Activated T-cell treated with anti-CD3 and anti-CD28 coated beads, Interleukin-2, amount 50 U/mL, for 4 hours (primary cell): ENCODE data around the gene NDUFS2. TPM values are rescaled to one million over a fixed set of nuclear protein-coding genes. Genes with fewer than 3 reads are reported as not detected.

Source experiments
- ATAC-seq, 2 donors: fragments of 200-7000 bp; cut with Tn5 transposase; one replicate each; pipeline ENCODE4 v1.10.0; 2021
- DNase-seq: peaks from one replicate; pipeline ENCODE4 v3.0.0-alpha.2; 2020
- H3K27me3 Mint-ChIP-seq: one replicate; pipeline ENCODE4 v1.8.0; 2021; ENCODE audit warnings: low read depth, mixed read lengths
- H3K36me3 Mint-ChIP-seq: one replicate; pipeline ENCODE4 v1.8.0; 2022; ENCODE audit warnings: mixed read lengths; ENCODE audit not compliant: insufficient read depth
- H3K4me1 Mint-ChIP-seq: one replicate; pipeline ENCODE4 v1.8.0; 2021; ENCODE audit warnings: low read depth, mixed read lengths
- H3K4me3 Mint-ChIP-seq: one replicate; pipeline ENCODE4 v1.8.0; 2021; ENCODE audit warnings: mild to moderate bottlenecking, moderate library complexity, mixed read lengths
- H3K9me3 Mint-ChIP-seq: one replicate; pipeline ENCODE4 v1.8.0; 2021; ENCODE audit warnings: mixed read lengths
- total RNA-seq, 3 donors: library from RNA; stranded (reverse); gene quantifications; one replicate each; pipeline ENCODE4 v1.2.1, GENCODE V29; 2021

NDUFS2 gene
- total RNA-seq, 3 donors from 2014 or later, result 70.7 to 80.5 (median 73.2) TPM

DNA sequence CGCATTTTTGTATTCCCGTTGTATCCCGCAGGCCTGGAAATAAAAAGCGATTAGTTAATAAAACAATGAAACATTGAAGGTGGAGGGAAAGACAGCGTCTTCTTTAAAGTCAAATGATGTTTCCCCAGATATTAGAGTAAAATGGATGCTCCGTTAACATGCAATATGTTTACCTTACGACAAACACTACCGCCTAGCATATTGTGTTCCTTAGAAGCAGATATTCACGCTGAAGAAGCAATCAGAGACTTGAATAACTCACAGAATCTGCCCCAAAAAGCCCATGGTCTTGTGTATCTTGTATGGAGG is 24.3 kb upstream of the NDUFS2 start:
- Mint-ChIP-seq H3K27me3 (no peaks in the 10 kb centered on the region), H3K36me3 (peaks cover 18% of the 10 kb centered on the region), H3K9me3 (no peaks in the 10 kb centered on the region), H3K4me1 (peaks cover 70% of the 10 kb centered on the region), H3K4me3 (peak overlapping the region; percentile 94)
- DNase-seq, result no peak
- ATAC-seq, result no peak

DNA sequence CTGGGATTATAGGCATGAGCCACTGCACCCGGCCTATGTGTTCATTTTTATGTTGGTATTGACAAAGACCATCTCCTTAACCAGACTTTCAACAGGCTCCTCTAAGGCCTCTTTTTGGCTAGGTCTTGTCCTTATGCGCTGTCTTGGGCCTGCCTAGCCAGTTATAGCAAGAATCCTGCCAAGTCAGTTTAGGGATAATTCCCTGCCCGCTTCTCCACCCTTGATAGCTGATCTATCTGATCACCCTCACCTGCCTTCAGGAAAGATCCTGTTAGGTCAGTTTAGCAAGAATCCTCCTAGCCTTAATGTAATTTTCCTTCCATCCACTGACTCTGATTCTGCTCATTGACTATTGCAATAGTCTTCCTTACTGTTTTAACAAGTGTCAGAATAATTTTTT is 22.5 kb upstream of the NDUFS2 start:
- Mint-ChIP-seq H3K4me1 (peaks cover 78% of the 10 kb centered on the region), H3K4me3 (no peak overlapping the region), H3K9me3 (no peaks in the 10 kb centered on the region), H3K27me3 (no peaks in the 10 kb centered on the region), H3K36me3 (peaks cover 4% of the 10 kb centered on the region)
- DNase-seq (no peak), ATAC-seq (no peak)

DNA sequence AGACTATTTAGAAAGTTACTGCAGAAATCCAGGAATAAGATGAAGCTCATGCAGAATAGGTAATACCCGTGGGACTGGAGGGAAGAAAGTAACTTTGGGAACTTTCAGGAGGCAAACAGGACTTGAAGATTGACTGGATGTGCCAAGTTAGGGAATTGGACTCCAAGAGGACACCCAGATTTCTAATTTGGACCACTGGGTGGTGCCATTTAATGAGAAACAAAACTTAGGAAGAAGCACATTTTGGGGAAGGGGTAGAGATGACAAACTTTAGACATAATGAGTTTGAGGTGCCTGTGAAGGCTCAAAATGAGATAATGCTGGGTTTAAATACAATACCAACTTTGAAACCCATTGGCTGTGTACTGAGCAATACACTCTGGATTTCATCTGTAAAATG is 21.5 kb upstream of the NDUFS2 start:
- peaks cover 79% of the 10 kb centered on the region for H3K4me1 Mint-ChIP-seq
- DNase-seq, result no peak

DNA sequence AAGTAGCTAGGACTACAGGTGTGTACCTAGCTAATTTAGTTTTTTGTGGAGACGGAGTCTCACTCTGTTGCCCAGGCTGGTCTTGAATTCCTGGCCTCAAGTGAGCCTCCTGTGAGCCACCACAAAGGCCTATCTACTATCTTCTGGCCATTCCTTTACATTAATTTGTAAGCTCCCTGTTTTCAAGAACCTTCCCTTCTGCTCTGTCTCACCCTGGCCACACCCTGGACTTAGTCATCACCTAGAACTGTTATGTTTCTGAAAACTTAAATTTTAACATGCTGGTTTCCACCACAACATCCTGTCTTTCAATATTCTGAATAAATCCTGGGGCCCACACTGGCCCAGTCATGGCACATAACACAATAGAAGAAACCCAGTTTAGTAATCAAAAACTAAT is 20.0 kb upstream of the NDUFS2 start:
- H3K4me3 Mint-ChIP-seq, result peak overlapping the region; percentile 43
- DNase-seq (peak; percentile 49), ATAC-seq (peak; percentile 74 to 78)
- no peaks in the 10 kb centered on the region for H3K9me3 Mint-ChIP-seq
- H3K36me3 Mint-ChIP-seq, result peaks cover 2% of the 10 kb centered on the region
- no peaks in the 10 kb centered on the region for H3K27me3 Mint-ChIP-seq
- peaks cover 83% of the 10 kb centered on the region for H3K4me1 Mint-ChIP-seq

More for the DNA sequence above, 21.5 kb upstream of the NDUFS2 start:
- Mint-ChIP-seq H3K4me3 (no peak overlapping the region), H3K9me3 (no peaks in the 10 kb centered on the region), H3K27me3 (no peaks in the 10 kb centered on the region), H3K36me3 (peaks cover 2% of the 10 kb centered on the region)
- ATAC-seq, result no peak

DNA sequence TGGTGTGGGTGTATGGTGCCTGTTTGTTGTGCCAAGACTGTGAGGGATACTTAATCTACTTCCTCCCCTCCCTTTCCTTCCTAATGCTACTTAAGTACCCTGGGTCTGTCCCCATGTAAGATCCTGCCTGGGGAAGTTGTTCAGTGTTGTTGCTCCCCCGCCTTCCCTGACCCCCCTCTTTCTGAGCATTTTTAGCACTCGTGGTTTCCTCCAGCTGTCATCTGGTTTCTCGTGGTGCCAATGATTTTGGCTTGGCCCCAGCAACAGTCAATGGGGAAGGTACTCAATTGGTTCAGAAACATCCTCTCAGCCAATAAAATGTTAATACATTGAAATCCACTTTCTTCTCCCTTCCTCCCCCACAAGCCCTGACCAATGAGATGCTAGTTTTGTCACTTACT is 16.9 kb upstream of the NDUFS2 start:
- ATAC-seq, result peak; percentile 44 to 61
- peak; percentile 51 for DNase-seq
- Mint-ChIP-seq H3K4me3 (peak overlapping the region; percentile 64), H3K36me3 (no peaks in the 10 kb centered on the region), H3K27me3 (no peaks in the 10 kb centered on the region), H3K4me1 (peaks cover 83% of the 10 kb centered on the region), H3K9me3 (no peaks in the 10 kb centered on the region)

DNA sequence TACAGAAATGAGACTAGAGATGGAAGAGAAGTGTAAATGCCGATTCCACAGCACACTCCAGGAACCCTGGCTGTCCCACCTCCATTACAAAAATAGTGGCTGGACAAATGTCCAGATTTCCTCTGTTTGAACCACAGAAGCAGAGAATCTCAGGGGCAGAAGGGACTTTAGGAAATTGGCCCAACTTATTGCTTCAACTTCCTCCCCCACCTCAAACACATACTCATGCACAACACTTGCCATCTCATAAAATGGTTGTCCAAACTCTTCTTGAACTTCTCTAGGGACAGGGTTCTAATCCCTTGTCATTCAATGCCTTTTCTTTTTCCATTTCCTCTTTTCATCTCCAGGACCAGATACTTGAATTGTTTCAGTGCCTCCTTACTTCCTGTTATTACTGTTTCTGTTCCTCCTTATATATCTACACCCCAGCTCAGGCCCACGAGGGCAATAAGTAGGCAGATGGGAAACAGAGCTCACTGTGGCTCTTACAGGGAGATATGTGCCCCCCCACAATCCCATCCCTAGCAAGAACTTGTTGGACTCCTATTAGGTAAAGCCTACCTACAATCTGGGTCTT is 16.3 kb upstream of the NDUFS2 start:
- Mint-ChIP-seq H3K36me3 (no peaks in the 10 kb centered on the region), H3K27me3 (no peaks in the 10 kb centered on the region), H3K4me1 (peaks cover 77% of the 10 kb centered on the region), H3K9me3 (no peaks in the 10 kb centered on the region), H3K4me3 (peak overlapping the region; percentile 64)
- ATAC-seq (no peak), DNase-seq (no peak)

DNA sequence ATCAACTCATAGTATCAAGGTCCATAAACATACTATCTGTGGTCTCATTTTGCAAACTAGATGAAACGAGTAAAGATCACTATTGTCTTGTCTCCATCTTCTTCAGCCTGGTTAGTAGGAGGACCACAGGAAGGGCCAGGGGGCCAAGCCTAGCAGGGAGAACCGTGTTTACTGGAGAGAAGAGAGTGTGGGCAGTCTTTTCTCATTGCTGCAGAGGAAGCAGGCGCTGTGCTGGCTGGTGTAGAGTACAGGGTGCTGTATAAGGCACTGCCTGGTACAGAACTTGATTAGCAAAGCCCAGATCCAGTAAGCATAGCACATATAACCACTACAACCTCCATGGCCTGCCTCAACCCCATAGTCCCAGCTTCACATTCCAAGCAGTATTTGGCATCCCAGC is 14.9 kb upstream of the NDUFS2 start:
- H3K36me3 Mint-ChIP-seq, result no peaks in the 10 kb centered on the region
- peaks cover 68% of the 10 kb centered on the region for H3K4me1 Mint-ChIP-seq
- no peak overlapping the region for H3K4me3 Mint-ChIP-seq
- no peaks in the 10 kb centered on the region for H3K9me3 Mint-ChIP-seq
- DNase-seq (no peak), ATAC-seq (no peak)
- H3K27me3 Mint-ChIP-seq, result no peaks in the 10 kb centered on the region

DNA sequence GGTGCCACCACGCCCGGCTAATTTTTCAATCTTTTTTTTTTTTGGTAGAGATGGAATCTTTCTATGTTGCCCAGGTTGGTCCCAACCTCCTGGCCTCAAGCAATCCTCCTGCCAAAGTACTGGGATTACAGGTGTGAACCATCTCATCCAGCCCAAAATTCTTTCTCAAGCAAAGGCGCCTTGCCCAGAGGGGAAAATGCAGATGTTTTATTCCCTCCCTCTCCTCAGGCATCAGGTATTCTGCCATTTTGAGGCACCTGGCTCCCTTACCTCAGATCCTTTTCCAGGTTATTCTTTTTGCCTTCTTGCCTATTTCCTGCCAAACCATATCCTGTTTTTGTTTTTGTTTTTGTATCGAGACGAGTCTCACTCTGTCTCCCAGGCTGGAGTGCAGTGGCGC is 13.8 kb upstream of the NDUFS2 start:
- DNase-seq (no peak), ATAC-seq (no peak)
- H3K9me3 Mint-ChIP-seq, result no peaks in the 10 kb centered on the region
- H3K4me3 Mint-ChIP-seq, result no peak overlapping the region
- H3K27me3 Mint-ChIP-seq, result no peaks in the 10 kb centered on the region
- H3K4me1 Mint-ChIP-seq, result peaks cover 66% of the 10 kb centered on the region
- H3K36me3 Mint-ChIP-seq, result no peaks in the 10 kb centered on the region

DNA sequence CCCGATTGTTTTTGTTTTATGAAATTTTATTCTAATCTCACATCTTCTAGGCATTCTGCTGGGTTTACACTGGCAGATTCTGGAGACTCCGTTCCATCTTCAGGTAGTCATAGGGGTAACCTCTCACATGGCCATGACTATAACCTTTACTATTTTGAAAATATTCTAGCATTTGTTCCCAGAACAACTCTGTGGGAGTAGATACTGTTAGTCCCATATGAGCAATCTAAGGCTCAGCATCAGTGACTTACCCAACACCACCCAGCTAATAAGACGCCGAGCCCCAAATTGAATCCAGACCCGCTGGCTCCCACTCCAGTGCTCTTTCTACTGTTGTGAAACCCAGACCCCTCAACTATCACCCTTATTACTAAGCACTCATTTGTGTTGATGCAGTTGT is 13.1 kb upstream of the NDUFS2 start:
- DNase-seq, result no peak
- H3K36me3 Mint-ChIP-seq, result no peaks in the 10 kb centered on the region
- H3K9me3 Mint-ChIP-seq, result no peaks in the 10 kb centered on the region
- no peaks in the 10 kb centered on the region for H3K27me3 Mint-ChIP-seq
- peaks cover 60% of the 10 kb centered on the region for H3K4me1 Mint-ChIP-seq
- ATAC-seq, result no peak
- H3K4me3 Mint-ChIP-seq, result no peak overlapping the region

DNA sequence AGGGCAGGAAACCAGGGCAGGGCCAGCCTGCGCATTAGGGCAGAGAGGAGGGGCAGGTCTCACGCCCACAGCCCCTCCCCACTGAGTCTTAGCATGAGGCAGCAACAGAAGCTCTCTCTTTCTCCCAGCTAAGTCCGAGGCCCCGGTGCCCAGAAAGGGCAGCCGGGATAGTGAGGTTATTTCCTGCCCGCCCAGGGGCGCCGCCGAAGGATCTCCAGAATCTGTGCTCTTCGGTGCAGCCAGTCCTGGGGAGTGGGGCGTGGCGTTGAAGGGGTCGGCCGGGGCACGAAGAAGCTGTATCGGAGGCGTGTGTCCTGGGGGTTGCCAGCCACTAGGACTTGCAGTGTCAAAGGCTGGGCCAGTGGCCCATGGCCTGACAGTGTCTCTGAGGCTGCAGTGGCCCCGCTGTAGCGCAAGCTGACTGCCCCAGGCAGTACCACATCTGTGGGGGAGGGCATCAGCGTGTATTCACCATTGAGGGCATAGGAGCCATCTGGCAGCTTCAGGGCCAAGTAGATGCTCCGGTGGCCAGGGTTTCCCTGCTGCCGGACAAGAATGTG is 11.1 kb upstream of the NDUFS2 start:
- H3K4me1 Mint-ChIP-seq, result peaks cover 53% of the 10 kb centered on the region
- ATAC-seq, result no peak

DNA sequence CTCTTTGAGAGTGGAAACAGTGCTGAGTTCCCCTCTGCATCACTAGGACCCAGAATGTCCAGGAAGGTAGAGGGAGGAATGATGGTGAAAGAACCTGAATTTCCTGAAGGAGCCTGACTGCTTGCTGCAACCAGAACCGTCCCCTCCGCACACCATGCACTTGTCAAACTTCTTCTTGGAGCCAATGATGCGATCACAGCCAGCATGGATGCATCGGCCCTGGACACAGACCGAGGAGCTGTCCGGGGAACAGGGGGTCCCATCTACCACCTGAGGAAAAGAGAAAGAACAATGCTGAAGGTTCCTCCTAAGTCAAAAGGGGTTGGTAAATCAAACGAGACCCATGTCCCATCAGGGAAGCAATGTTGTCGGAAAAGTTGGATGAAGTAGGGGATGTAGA is 10.2 kb upstream of the NDUFS2 start:
- DNase-seq (no peak), ATAC-seq (no peak)
- Mint-ChIP-seq H3K36me3 (no peaks in the 10 kb centered on the region), H3K4me3 (no peak overlapping the region), H3K4me1 (peaks cover 44% of the 10 kb centered on the region), H3K9me3 (no peaks in the 10 kb centered on the region), H3K27me3 (no peaks in the 10 kb centered on the region)

More for the DNA sequence above, 11.1 kb upstream of the NDUFS2 start:
- no peaks in the 10 kb centered on the region for H3K36me3 Mint-ChIP-seq
- H3K9me3 Mint-ChIP-seq, result no peaks in the 10 kb centered on the region
- no peaks in the 10 kb centered on the region for H3K27me3 Mint-ChIP-seq
- no peak overlapping the region for H3K4me3 Mint-ChIP-seq
- DNase-seq, result no peak

DNA sequence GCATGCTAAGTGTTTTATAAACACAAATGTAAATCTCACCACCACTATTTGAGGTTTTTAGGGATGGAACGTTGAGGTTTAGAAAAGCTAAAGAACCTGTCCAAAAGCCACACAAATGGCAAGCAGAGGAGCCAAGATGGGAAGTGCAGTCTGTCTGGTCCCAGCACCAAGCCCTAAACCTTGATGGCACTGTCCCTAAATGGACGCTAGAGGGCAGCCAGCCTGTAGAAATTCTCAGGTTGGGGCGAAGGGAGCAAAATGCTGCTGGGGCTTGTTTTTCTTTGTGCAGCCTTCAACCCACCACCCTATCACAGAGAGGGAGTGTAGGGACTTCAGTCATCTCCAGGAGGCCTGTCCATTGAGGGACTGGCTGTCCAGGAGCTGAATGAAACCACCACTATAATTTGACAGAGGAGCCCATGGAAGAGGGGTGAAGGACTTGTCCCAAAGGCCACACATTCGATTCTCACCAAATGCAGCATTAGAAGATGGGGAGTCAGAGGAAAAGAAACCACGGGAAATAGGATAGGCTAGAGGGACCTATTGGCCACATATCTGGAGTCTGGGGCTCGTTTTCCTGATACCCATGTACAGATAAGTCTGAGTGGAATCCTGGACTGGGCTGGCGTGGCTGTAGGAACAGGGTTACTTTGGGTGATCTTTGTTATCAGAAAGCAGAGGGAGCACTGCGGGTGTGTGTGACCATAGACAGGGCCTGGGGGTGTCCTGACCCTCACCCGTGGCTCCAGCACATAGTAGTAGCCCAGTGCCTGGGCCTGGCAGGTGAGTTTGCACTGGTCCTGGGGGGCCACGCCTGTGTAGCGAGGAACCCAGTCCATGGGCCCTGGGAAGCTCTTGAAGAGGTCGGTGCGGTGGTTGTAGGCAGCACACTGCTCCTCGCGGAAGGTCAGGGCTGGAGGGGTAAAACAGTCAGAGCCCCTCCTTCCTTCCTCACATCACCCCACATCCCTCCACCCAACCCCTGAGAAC is 9.4 kb upstream of the NDUFS2 start:
- Mint-ChIP-seq H3K4me3 (no peak overlapping the region), H3K27me3 (no peaks in the 10 kb centered on the region), H3K4me1 (peaks cover 36% of the 10 kb centered on the region), H3K36me3 (no peaks in the 10 kb centered on the region), H3K9me3 (no peaks in the 10 kb centered on the region)
- ATAC-seq, result peak; percentile 91 to 95
- DNase-seq, result peak; percentile 59

DNA sequence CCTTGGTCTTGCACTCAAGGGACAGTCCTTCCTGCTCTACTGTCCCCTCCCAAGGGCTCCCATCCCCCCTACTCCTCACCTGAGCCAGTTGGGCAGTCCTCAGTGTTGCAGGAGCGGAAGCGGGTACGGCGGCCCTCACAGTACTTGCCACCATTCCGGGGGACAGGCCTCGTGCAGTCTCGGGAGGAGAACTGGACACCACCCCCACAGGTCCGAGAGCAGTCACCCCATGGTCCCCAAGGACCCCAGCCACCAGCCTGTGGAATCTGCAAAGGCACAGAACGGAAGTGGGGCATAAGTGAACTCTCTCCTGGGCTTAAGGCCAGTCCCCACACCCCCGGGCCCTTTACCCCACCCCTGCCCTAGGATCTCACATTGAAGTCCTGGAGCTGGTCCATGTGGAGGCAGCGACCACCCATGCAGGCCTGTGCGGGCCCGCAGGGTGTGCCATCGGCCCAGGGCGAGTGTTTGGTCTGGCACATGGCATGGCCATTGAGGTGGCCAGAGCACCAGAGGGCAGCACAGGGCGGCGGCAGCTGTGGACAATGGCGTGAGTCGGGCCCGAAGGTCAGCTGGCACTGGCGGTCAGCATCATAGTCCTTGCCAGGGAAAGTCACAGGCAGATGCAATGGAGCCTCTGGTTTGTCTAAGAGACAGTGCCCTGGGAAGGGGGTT is 8.5 kb upstream of the NDUFS2 start:
- Mint-ChIP-seq H3K27me3 (no peaks in the 10 kb centered on the region), H3K4me1 (peaks cover 30% of the 10 kb centered on the region), H3K36me3 (no peaks in the 10 kb centered on the region), H3K4me3 (no peak overlapping the region), H3K9me3 (no peaks in the 10 kb centered on the region)
- no peak for DNase-seq
- no peak for ATAC-seq

DNA sequence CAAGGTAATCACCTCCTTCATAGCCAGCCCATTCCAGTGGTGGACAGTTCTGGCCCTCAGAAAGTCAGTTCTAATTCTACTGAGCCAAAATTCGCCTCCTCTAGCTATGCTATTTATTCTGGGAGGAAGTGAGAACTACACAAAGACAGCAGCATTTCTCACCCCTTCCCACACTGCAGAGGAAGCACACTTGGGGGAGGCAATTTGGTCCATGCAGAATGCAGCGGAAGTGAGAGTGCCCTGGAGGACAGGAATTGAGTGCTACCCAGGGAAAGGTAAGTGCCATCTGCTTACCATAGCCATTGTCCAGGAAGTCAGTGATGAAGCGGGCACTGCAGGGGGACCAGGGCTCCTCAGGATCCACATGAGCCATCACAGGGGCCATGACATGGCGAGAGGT is 7.0 kb upstream of the NDUFS2 start:
- DNase-seq, result no peak
- ATAC-seq, result no peak
- no peak overlapping the region for H3K4me3 Mint-ChIP-seq
- H3K9me3 Mint-ChIP-seq, result no peaks in the 10 kb centered on the region
- no peaks in the 10 kb centered on the region for H3K27me3 Mint-ChIP-seq
- H3K4me1 Mint-ChIP-seq, result peaks cover 31% of the 10 kb centered on the region
- no peaks in the 10 kb centered on the region for H3K36me3 Mint-ChIP-seq
